Uterus (tissue), 2 donors: ENCODE measurements around the gene LATS1.

Experiments
- CTCF ChIP-seq, 4 experiments: fragments of 200-600 bp in 2 of 4; fragments of 450-650 bp in 2 of 4; sonication (generic) in 2 of 4; IDR thresholded peaks; one replicate each; pipeline ENCODE4 v1.5.1; 2016 to 2019; ENCODE audit warnings: antibody characterized with exemption in 4 of 4, mild to moderate bottlenecking in 2 of 4, moderate library complexity in 1 of 4
- POLR2A ChIP-seq, 2 donors: fragments of 450-650 bp; IDR thresholded peaks; one replicate each; pipeline ENCODE4 v1.6.1; 2016; ENCODE audit warnings: antibody characterized with exemption in 2 of 2, mild to moderate bottlenecking in 1 of 2, moderate library complexity in 1 of 2

- TF ChIP-seq CTCF (IDR thresholded peaks at IDR 0.05) (no peak), POLR2A (IDR thresholded peaks at IDR 0.05) (no peak)
Measured at GRCh38 chr6:149723262-149723661, 5.4 kb upstream of the LATS1 start.
